BLaER1 (cell line): ENCODE measurements around the gene ITGB3.

Source experiments
- H3K27ac ChIP-seq: shearing (Covaris generic); formaldehyde crosslinking; 2 replicates; pipeline ENCODE4 v1.8.1; 2022
- H3K27me3 ChIP-seq: shearing (Covaris generic); formaldehyde crosslinking; 2 replicates; pipeline ENCODE4 v1.8.1; 2022
- H3K36me3 ChIP-seq: shearing (Covaris generic); formaldehyde crosslinking; 2 replicates; pipeline ENCODE4 v1.8.1; 2022
- H3K4me1 ChIP-seq: shearing (Covaris generic); formaldehyde crosslinking; 2 replicates; pipeline ENCODE4 v1.8.1; 2022
- H3K4me2 ChIP-seq: shearing (Covaris generic); formaldehyde crosslinking; 2 replicates; pipeline ENCODE4 v1.8.1; 2022
- H3K4me3 ChIP-seq: shearing (Covaris generic); formaldehyde crosslinking; 2 replicates; pipeline ENCODE4 v1.8.1; 2022
- H3K9ac ChIP-seq: shearing (Covaris generic); formaldehyde crosslinking; 2 replicates; pipeline ENCODE4 v1.8.1; 2022
- H3K9me3 ChIP-seq: shearing (Covaris generic); formaldehyde crosslinking; 2 replicates; pipeline ENCODE4 v1.8.1; 2022
- H4K20me1 ChIP-seq: shearing (Covaris generic); formaldehyde crosslinking; 2 replicates; pipeline ENCODE4 v1.8.1; 2022
- Cebpa-rat ChIP-seq: shearing (Covaris generic); IDR thresholded peaks from 2 replicates; pipeline ENCODE4 v1.8.1; 2022

Gene ITGB3

GRCh38 chr17:47240806-47241205 lies 12.8 kb upstream of the ITGB3 start:
- H4K20me1 ChIP-seq = no peaks in the 10 kb centered on the region
- 0 out of 2 replicates have a peak, but pooled peaks cover 8% of the 10 kb centered on the region for H3K36me3 ChIP-seq
- H3K4me1 ChIP-seq = peaks cover 60% of the 10 kb centered on the region
- peaks cover 29% of the 10 kb centered on the region for H3K9me3 ChIP-seq
- no peak overlapping the region for H3K4me3 ChIP-seq
- TF ChIP-seq Cebpa-rat = no peak
- H3K27me3 ChIP-seq = no peaks in the 10 kb centered on the region
- peak overlapping the region; percentile 92 for H3K4me2 ChIP-seq
- H3K9ac ChIP-seq = no peak overlapping the region
- H3K27ac ChIP-seq = peak overlapping the region; percentile 82

- Histone ChIP-seq H3K27ac (no peak overlapping the region), H3K9ac (no peak overlapping the region), H3K4me2 (no peak overlapping the region), H3K4me1 (peaks cover 65% of the 10 kb centered on the region), H3K9me3 (peaks cover 11% of the 10 kb centered on the region), H3K36me3 (0 out of 2 replicates have a peak, but pooled peaks cover under 1% of the 10 kb centered on the region), H3K27me3 (no peaks in the 10 kb centered on the region), H4K20me1 (no peaks in the 10 kb centered on the region), H3K4me3 (no peak overlapping the region)
- no peak for TF ChIP-seq Cebpa-rat
Observed at GRCh38 chr17:47242648-47243047, 11.0 kb upstream of the ITGB3 start.

GRCh38 chr17:47243737-47244598 lies 9.7 kb upstream of the ITGB3 start:
- H3K4me2 ChIP-seq = peak overlapping the region; percentile 40

GRCh38 chr17:47244697-47245096 lies 8.9 kb upstream of the ITGB3 start:
- Histone ChIP-seq H3K9ac (no peak overlapping the region), H4K20me1 (no peaks in the 10 kb centered on the region), H3K9me3 (no peaks in the 10 kb centered on the region), H3K4me3 (no peak overlapping the region), H3K27me3 (no peaks in the 10 kb centered on the region), H3K27ac (0 out of 2 replicates have a peak overlapping the region, but pooled peaks have one; percentile 22), H3K4me1 (peaks cover 45% of the 10 kb centered on the region), H3K36me3 (no peaks in the 10 kb centered on the region), H3K4me2 (peak overlapping the region; percentile 40)
- no peak for TF ChIP-seq Cebpa-rat

More at GRCh38 chr17:47243737-47244598, 9.7 kb upstream of the ITGB3 start:
- Histone ChIP-seq H3K9me3 (no peaks in the 10 kb centered on the region), H3K9ac (no peak overlapping the region), H4K20me1 (no peaks in the 10 kb centered on the region), H3K27me3 (no peaks in the 10 kb centered on the region), H3K4me1 (peaks cover 52% of the 10 kb centered on the region), H3K4me3 (no peak overlapping the region), H3K36me3 (no peaks in the 10 kb centered on the region), H3K27ac (0 out of 2 replicates have a peak overlapping the region, but pooled peaks have one; percentile 22)
- TF ChIP-seq Cebpa-rat = no peak

GRCh38 chr17:47246120-47246519 lies 7.5 kb upstream of the ITGB3 start:
- Histone ChIP-seq H3K4me2 (peak overlapping the region; percentile 40; the same call in 1 of the 2 replicates), H3K9me3 (no peaks in the 10 kb centered on the region), H4K20me1 (no peaks in the 10 kb centered on the region), H3K9ac (no peak overlapping the region), H3K27me3 (no peaks in the 10 kb centered on the region), H3K4me1 (peaks cover 31% of the 10 kb centered on the region), H3K36me3 (no peaks in the 10 kb centered on the region), H3K27ac (no peak overlapping the region), H3K4me3 (no peak overlapping the region)
- no peak for TF ChIP-seq Cebpa-rat

- H3K9me3 ChIP-seq = no peaks in the 10 kb centered on the region
- no peak overlapping the region for H3K4me3 ChIP-seq
- H4K20me1 ChIP-seq = no peaks in the 10 kb centered on the region
- H3K4me1 ChIP-seq = peaks cover 15% of the 10 kb centered on the region
- H3K27me3 ChIP-seq = peaks cover 27% of the 10 kb centered on the region
- H3K27ac ChIP-seq = no peak overlapping the region
- H3K9ac ChIP-seq = no peak overlapping the region
- no peak for TF ChIP-seq Cebpa-rat
- H3K36me3 ChIP-seq = no peaks in the 10 kb centered on the region
- H3K4me2 ChIP-seq = no peak overlapping the region
Observed at GRCh38 chr17:47250855-47251254, 2.8 kb upstream of the ITGB3 start.

GRCh38 chr17:47251421-47251940 lies 2.1 kb upstream of the ITGB3 start:
- no peak overlapping the region for H3K4me2 ChIP-seq
- no peak overlapping the region for H3K9ac ChIP-seq
- H3K4me3 ChIP-seq = no peak overlapping the region
- peaks cover 11% of the 10 kb centered on the region for H3K4me1 ChIP-seq
- no peaks in the 10 kb centered on the region for H4K20me1 ChIP-seq
- peaks cover 27% of the 10 kb centered on the region for H3K27me3 ChIP-seq
- no peaks in the 10 kb centered on the region for H3K36me3 ChIP-seq
- no peak for TF ChIP-seq Cebpa-rat
- no peaks in the 10 kb centered on the region for H3K9me3 ChIP-seq
- H3K27ac ChIP-seq = no peak overlapping the region

- no peak for TF ChIP-seq Cebpa-rat
- Histone ChIP-seq H4K20me1 (no peaks in the 10 kb centered on the region), H3K27ac (no peak overlapping the region), H3K9me3 (no peaks in the 10 kb centered on the region), H3K4me3 (no peak overlapping the region), H3K36me3 (no peaks in the 10 kb centered on the region), H3K9ac (no peak overlapping the region), H3K27me3 (peaks cover 27% of the 10 kb centered on the region), H3K4me1 (peaks cover 18% of the 10 kb centered on the region), H3K4me2 (no peak overlapping the region)
Observed at GRCh38 chr17:47252209-47252608, 1.4 kb upstream of the ITGB3 start.

- Histone ChIP-seq H3K4me1 (peaks cover 25% of the 10 kb centered on the region), H3K9ac (no peak overlapping the region), H3K27ac (no peak overlapping the region), H4K20me1 (no peaks in the 10 kb centered on the region), H3K4me2 (peak overlapping the region; percentile 87), H3K27me3 (peaks cover 27% of the 10 kb centered on the region), H3K9me3 (no peaks in the 10 kb centered on the region), H3K36me3 (no peaks in the 10 kb centered on the region), H3K4me3 (peak overlapping the region; percentile 73)
- no peak for TF ChIP-seq Cebpa-rat
Observed at GRCh38 chr17:47252766-47253512, 688 bp upstream of the ITGB3 start.
